K562 (cell line): Measurements from ENCODE around the gene SAMM50. TPM values are rescaled to one million over a fixed set of nuclear protein-coding genes. Genes with fewer than 3 reads are reported as not detected.
A peak's percentile ranks its signal among the peaks of the same experiment; 100 is the strongest.

Experiments used
- ATAC-seq: fragments of 200-7000 bp; cut with Tn5 transposase; 3 replicates; pipeline ENCODE4 v1.9.1; 2020; ENCODE audit warnings: moderate library complexity
- BruUV-seq: library from RNA; stranded (reverse); fragments of 400-500 nt; replicated peaks from 2 replicates; lab custom pipeline; 2021; lab: Mats Ljungman, UMichigan
- CTCF ChIA-PET: fragments of 300-600 bp; formaldehyde crosslinking; extraction: SDS; loops from one replicate; lab custom pipeline; 2021; ENCODE audit warnings: low intra/inter-chr PET ratio; lab: Yijun Ruan, JAX
- POLR2A ChIA-PET: fragments of 300-600, 350-650 bp; sonication (Branson Sonifier 250); formaldehyde crosslinking; extraction: SDS; loops from one replicate; lab custom pipeline; 2021; ENCODE audit warnings: antibody characterized with exemption, inconsistent platforms; lab: Yijun Ruan, JAX
- DNase-seq, 4 experiments: peaks; one replicate each; pipeline versions ENCODE4 v3.0.0 to v3.0.0-alpha.2; 2011 to 2018; ENCODE audit warnings: low spot score in 3 of 4, mixed read lengths in 3 of 4; ENCODE audit errors: extremely low read depth in 1 of 4
- FAIRE-seq: peaks from 2 replicates; lab custom pipeline; 2011; peaks lifted over from hg19 to GRCh38; lab: Jason Lieb, UNC
- H2AFZ ChIP-seq: 2 replicates; pipeline ENCODE4 v1.6.0; 2011; ENCODE audit warnings: low read depth, low read length, control low read depth, inconsistent platforms
- H3K27ac ChIP-seq: fragments of 200-600 bp; 3 replicates; pipeline ENCODE4 v1.8.0; 2011; ENCODE audit warnings: low read depth, mild to moderate bottlenecking, control low read depth, inconsistent platforms, low read length, moderate library complexity, mixed read lengths; ENCODE audit errors: extremely low read depth
- H3K27me3 ChIP-seq, 2 experiments: fragments of 300-600 bp in 1 of 2; 2 replicates in 1 of 2; 3 replicates in 1 of 2; pipeline versions ENCODE4 v1.6.0 to v1.8.0; 2011; ENCODE audit warnings: inconsistent platforms in 2 of 2, low read length in 2 of 2, mild to moderate bottlenecking in 1 of 2, mixed read lengths in 1 of 2, moderate library complexity in 1 of 2; ENCODE audit not compliant: control insufficient read depth in 2 of 2, insufficient read depth in 2 of 2
- H3K36me3 ChIP-seq: fragments of 300-600 bp; 3 replicates; pipeline ENCODE4 v1.8.0; 2011; ENCODE audit warnings: mild to moderate bottlenecking, low read length, inconsistent platforms; ENCODE audit not compliant: control insufficient read depth, insufficient read depth
- H3K4me1 ChIP-seq, 2 experiments: fragments of 200-600 bp in 1 of 2; replicated peaks in 1 of 2; 2 replicates in 1 of 2; 3 replicates in 1 of 2; pipeline versions ENCODE4 v1.5.1 to v1.8.0; 2011; ENCODE audit warnings: inconsistent platforms in 2 of 2, low read length in 2 of 2, mild to moderate bottlenecking in 1 of 2, mixed read lengths in 1 of 2, moderate library complexity in 1 of 2; ENCODE audit not compliant: control insufficient read depth in 2 of 2, insufficient read depth in 2 of 2
- H3K4me2 ChIP-seq: 2 replicates; pipeline ENCODE4 v1.6.1; 2011; ENCODE audit warnings: low read length, control low read depth, inconsistent platforms, mixed read lengths; ENCODE audit not compliant: insufficient read depth
- H3K4me3 ChIP-seq: fragments of 200-600 bp; sonication (generic), shearing (Covaris generic); 2 replicates; pipeline ENCODE4 v1.5.1; 2016; ENCODE audit warnings: control low read depth, inconsistent platforms
- H3K79me2 ChIP-seq: fragments of 200-600 bp; 3 replicates; pipeline ENCODE4 v1.8.0; 2011; ENCODE audit warnings: low read length, inconsistent platforms; ENCODE audit not compliant: control insufficient read depth, insufficient read depth
- H3K9ac ChIP-seq, 2 experiments: 2 replicates each; pipeline versions ENCODE4 v1.6.0 to v1.6.1; 2011; ENCODE audit warnings: low read depth in 2 of 2, low read length in 2 of 2, control low read depth in 1 of 2, inconsistent platforms in 1 of 2, mild to moderate bottlenecking in 1 of 2, mixed read lengths in 1 of 2; ENCODE audit not compliant: insufficient read depth in 1 of 2
- H3K9me1 ChIP-seq: one replicate; pipeline ENCODE4 v1.6.0; 2011; ENCODE audit warnings: inconsistent platforms, mild to moderate bottlenecking, low read length, moderate library complexity; ENCODE audit not compliant: control insufficient read depth, insufficient read depth
- H3K9me3 ChIP-seq: replicated peaks from 2 replicates; pipeline ENCODE4 v1.5.1; 2011; ENCODE audit warnings: low read depth, low read length, inconsistent platforms; ENCODE audit not compliant: control insufficient read depth, insufficient read depth
- H4K20me1 ChIP-seq: replicated peaks from 2 replicates; pipeline ENCODE4 v1.6.1; 2011; ENCODE audit warnings: low read length, inconsistent platforms, mixed read lengths; ENCODE audit not compliant: control insufficient read depth, insufficient read depth
- ATF3 ChIP-seq, 2 experiments: fragments of 450-650 bp in 1 of 2; sonication (generic) in 1 of 2; formaldehyde crosslinking in 1 of 2; IDR thresholded peaks in 1 of 2; conservative IDR thresholded peaks in 1 of 2; 2 replicates each; pipeline versions ENCODE4 v1.6.1 to v1.8.1; 2016 to 2023; ENCODE audit warnings: mild to moderate bottlenecking in 2 of 2, moderate library complexity in 2 of 2, inconsistent platforms in 1 of 2, missing genetic modification reagents in 1 of 2
- ATF7 ChIP-seq: fragments of 450-650 bp; IDR thresholded peaks from 2 replicates; pipeline ENCODE4 v1.7.1; 2014; ENCODE audit warnings: mild to moderate bottlenecking, moderate library complexity
- CREB1 ChIP-seq, 2 experiments: sonication (generic) in 1 of 2; formaldehyde crosslinking in 1 of 2; IDR thresholded peaks; 2 replicates each; pipeline versions ENCODE4 v1.6.1 to v1.8.0; 2012 to 2022; ENCODE audit warnings: inconsistent platforms in 1 of 2, mild to moderate bottlenecking in 1 of 2, missing genetic modification reagents in 1 of 2, moderate library complexity in 1 of 2
- CREB3L1 ChIP-seq: fragments of 450-650 bp; IDR thresholded peaks from 2 replicates; pipeline ENCODE4 v1.6.1; 2014; ENCODE audit warnings: low read depth, mild to moderate bottlenecking, moderate library complexity, borderline replicate concordance
- GMEB1 ChIP-seq: fragments of 250-450 bp; sonication (Bioruptor Pico); IDR thresholded peaks from 2 replicates; pipeline ENCODE4 v1.4.0; 2020; ENCODE audit warnings: mild to moderate bottlenecking
- KAT7 ChIP-seq: sonication (generic); formaldehyde crosslinking; IDR thresholded peaks from 2 replicates; pipeline ENCODE4 v1.8.0; 2022; ENCODE audit warnings: missing genetic modification reagents, mild to moderate bottlenecking, borderline replicate concordance
- MAFF ChIP-seq: IDR thresholded peaks from 2 replicates; pipeline ENCODE4 v1.6.1; 2012; ENCODE audit warnings: low read length, improper control_type of control experiment
- MAX ChIP-seq: sonication (generic); formaldehyde crosslinking; IDR thresholded peaks from 2 replicates; pipeline ENCODE4 v1.9.0; 2022; ENCODE audit warnings: mild to moderate bottlenecking, missing genetic modification reagents
- POLR2G ChIP-seq: fragments of 200-400 bp; formaldehyde crosslinking; IDR thresholded peaks from 2 replicates; pipeline ENCODE4 v1.6.1; 2017; ENCODE audit warnings: low read depth, mild to moderate bottlenecking, antibody characterized with exemption, low read length, moderate library complexity
- SMARCA4 ChIP-seq: fragments of 450-650 bp; IDR thresholded peaks from 2 replicates; pipeline ENCODE4 v1.6.1; 2016
- SPI1 ChIP-seq: IDR thresholded peaks from 2 replicates; pipeline ENCODE4 v1.6.1; 2011; ENCODE audit warnings: low read depth, low read length, control low read depth, borderline replicate concordance
- YY1 ChIP-seq, 3 experiments: IDR thresholded peaks; 2 replicates each; pipeline ENCODE4 v1.6.1; 2011; ENCODE audit warnings: low read length in 2 of 3, mild to moderate bottlenecking in 2 of 3, moderate library complexity in 2 of 3, borderline replicate concordance in 1 of 3, control low read depth in 1 of 3, low read depth in 1 of 3; ENCODE audit not compliant: insufficient read depth in 3 of 3, insufficient replicate concordance in 2 of 3, control insufficient read depth in 1 of 3, insufficient read length in 1 of 3; ENCODE audit errors: extremely low read depth in 1 of 3
- ZNF766 ChIP-seq: fragments of 200-800 bp; sonication (Bioruptor generic); conservative IDR thresholded peaks from 2 replicates; pipeline ENCODE4 v1.6.1; 2016; ENCODE audit warnings: missing genetic modification characterization, missing compliant biosample characterization
- WGBS: fragments of 100-300 bp; shearing (Covaris generic); methylation state at CpG from one replicate; pipeline ENCODE4 v1.1.6; 2016; ENCODE audit warnings: low coverage, mixed read lengths; ENCODE audit not compliant: insufficient coverage; ENCODE audit errors: missing lambda C conversion rate; 5-methylcytosine and 5-hydroxymethylcytosine counted together
- in situ Hi-C: fragments of 300-500 bp; cut with MboI; formaldehyde crosslinking; loops from 4 replicates; pipeline ENCODE4 v1.15.0; 2018; ENCODE audit warnings: inconsistent platforms, mixed read lengths
- intact Hi-C: fragments of 100-400 bp; cut with micrococcal nuclease; formaldehyde crosslinking; loops from 2 replicates; pipeline ENCODE4 v1.14.2; 2022
- polyA plus RNA-seq, 8 experiments: library from polyadenylated mRNA; depleted of rRNA in 4 of 8; stranded (reverse) in 5 of 8; unstranded in 3 of 8; fragments of >200 nt; fragmentation: Nextera tagmentation in 2 of 8; fragmentation: Illumina TruSeq in 1 of 8; extraction: Ambion mirVana in 2 of 8; extraction: Trizol in 1 of 8; gene quantifications; 2 replicates each; pipeline versions ENCODE4 v1.2.1 to v1.2.3, GENCODE V29; 2011 to 2014; ENCODE audit warnings: inconsistent platforms in 1 of 8, missing spikeins in 1 of 8
- total RNA-seq, 7 experiments: library from RNA; depleted of rRNA in 6 of 7; stranded (reverse); fragments of >200 nt in 6 of 7; fragmentation: Illumina TruSeq in 2 of 7; extraction: Trizol in 2 of 7; gene quantifications; 2 replicates each; pipeline versions ENCODE4 v1.2.1 to v1.2.3, GENCODE V29; 2011 to 2021; ENCODE audit warnings: low replicate concordance in 1 of 7

Gene SAMM50
- total and polyA plus RNA-seq, 9 of the 15 experiments (the other 6 are each of a cell fraction or from before 2014, with no cell fraction given): 14.6 to 49.3 (median 38.1) TPM

- ChIA-PET POLR2A (interaction anchor here (0.6 to 3.1 kb wide), 3 partner anchors 9 to 696 kb away, joined by 3 to 13 read pairs (median 5); no protein-coding TSS in a partner anchor), CTCF (no interaction called here)
- H3K4me3 ChIP-seq: peak overlapping the region; percentile 69
- in situ Hi-C loops: no loop called here
- no peaks in the 10 kb centered on the region for H4K20me1 ChIP-seq
- intact Hi-C loops: no loop called here
- 2% methylated on average over 16 of the region's 26 CpGs for WGBS
- FAIRE-seq (peak; percentile 52), ATAC-seq (peak; percentile 62), DNase-seq (peak; percentile 39 to 72 (median 48))
- H3K9me1 ChIP-seq: peaks cover 6% of the 10 kb centered on the region
- peaks cover 84% of the 10 kb centered on the region for H3K79me2 ChIP-seq
- H3K36me3 ChIP-seq: 0 out of 3 replicates have a peak, but pooled peaks cover 4% of the 10 kb centered on the region
- H3K27ac ChIP-seq: peak overlapping the region; percentile 87
- TSS peak; percentile 50 for BruUV-seq
- H3K27me3 ChIP-seq: no peaks in the 10 kb centered on the region
- peak overlapping the region; percentile 0; the same call in 1 of the 2 replicates for H2AFZ ChIP-seq
- peak overlapping the region; percentile 74 to 98 for H3K9ac ChIP-seq
- no peaks in the 10 kb centered on the region for H3K9me3 ChIP-seq
- H3K4me2 ChIP-seq: peak overlapping the region; percentile 89
- H3K4me1 ChIP-seq: peaks cover 30 to 57% of the 10 kb centered on the region in 2 experiments
- peak; percentile 67; the same call in 1 of the 2 replicates for TF ChIP-seq CREB3L1
- peak; percentile 52; the same call in 1 of the 2 replicates for TF ChIP-seq CREB1 (IDR thresholded peaks at IDR 0.05)
- peak; percentile 45; the same call in 1 of the 2 replicates for TF ChIP-seq CREB1 (CRISPR knock-in tag; IDR thresholded peaks at IDR 0.05)
- peak; percentile 12; the same call in 1 of the 2 replicates for TF ChIP-seq ATF7
- 0 out of 2 replicates have a peak, but pooled peaks have one; percentile 22 for TF ChIP-seq SMARCA4
- no peak for TF ChIP-seq GMEB1
- TF ChIP-seq ZNF766 (CRISPR knock-in tag): 0 out of 2 replicates have a peak, but pooled peaks have one; percentile 18
- TF ChIP-seq KAT7: no peak
- peak; percentile 21; the same call in 1 of the 2 replicates for TF ChIP-seq MAX (CRISPR knock-in tag)
- TF ChIP-seq SPI1: peak; percentile 51; the same call in 1 of the 2 replicates
- TF ChIP-seq YY1 (IDR thresholded peaks at IDR 0.05; ENCODE audit: borderline replicate concordance in 1 of 3, control insufficient read depth in 1 of 3, extremely low read depth in 1 of 3, insufficient read depth in 3 of 3, insufficient read length in 1 of 3, insufficient replicate concordance in 2 of 3, low read depth in 1 of 3, low read length in 2 of 3): peak in 1 of 3 experiments; percentile 14
- peak; percentile 44; the same call in 1 of the 2 replicates for TF ChIP-seq ATF3 (IDR thresholded peaks at IDR 0.05)
- no peak for TF ChIP-seq ATF3 (CRISPR knock-in tag; conservative IDR thresholded peaks at IDR 0.05)
- TF ChIP-seq POLR2G: 0 out of 2 replicates have a peak, but pooled peaks have one; percentile 25
- no peak for TF ChIP-seq MAFF
Measured at GRCh38 chr22:44025171-44026065, 70.2 kb downstream of the SAMM50 start.
